Stimulated activated CD4-positive, alpha-beta T cell treated with anti-CD3 and anti-CD28 coated beads, TNF-alpha, amount 100 ng/mL, for 4 hours (primary cell): Measurements from ENCODE around the gene BBC3.
A peak's percentile ranks its signal among the peaks of the same experiment; 100 is the strongest.
"Not testable (repeated sequence)": the region's sequence is repeated elsewhere in the genome, so short reads cannot be mapped to it uniquely, and the experiment has no call there.

Experiments used
- DNase-seq, 3 experiments: peaks; one replicate each; pipeline ENCODE4 v3.0.0-alpha.2; 2020; ENCODE audit warnings: low read depth in 3 of 3

Gene BBC3

GRCh38 chr19:47258434-47258833 lies 27.4 kb upstream of the BBC3 start:
- DNase-seq: no peak

- DNase-seq: no peak
These were observed 26.6 kb upstream of the BBC3 start for GRCh38 chr19:47257411-47258169.

- DNase-seq: peak; percentile 99 to 100 (median 100)
These were observed 25.9 kb upstream of the BBC3 start for GRCh38 chr19:47256693-47257410.

- DNase-seq: peak in 2 of 3 experiments; percentile 83 to 90
These were observed 25.1 kb upstream of the BBC3 start, which contains the start of gene CCDC9 for GRCh38 chr19:47255879-47256692. Gene CCDC9, plus strand, starts transcription at chr19:47256525. Its CDS starts 1,876 bp downstream, at chr19:47258401.

GRCh38 chr19:47253970-47254369 lies 23.0 kb upstream of the BBC3 start:
- DNase-seq: no peak

- DNase-seq: no peak
These were observed 22.5 kb upstream of the BBC3 start for GRCh38 chr19:47253467-47253881.

GRCh38 chr19:47253016-47253415 lies 22.0 kb upstream of the BBC3 start:
- DNase-seq: not testable (repeated sequence)

GRCh38 chr19:47247308-47247990 lies 16.4 kb upstream of the BBC3 start:
- peak in 1 of 3 experiments; percentile 70 for DNase-seq

- peak; percentile 80 to 86 (median 84) for DNase-seq
These were observed 13.0 kb upstream of the BBC3 start for GRCh38 chr19:47243776-47244547.

GRCh38 chr19:47243364-47243775 lies 12.4 kb upstream of the BBC3 start:
- DNase-seq: no peak

GRCh38 chr19:47241919-47242577 lies 11.0 kb upstream of the BBC3 start:
- no peak for DNase-seq

GRCh38 chr19:47240996-47241918 lies 10.3 kb upstream of the BBC3 start:
- DNase-seq: peak in 2 of 3 experiments; percentile 81 to 87

- no peak for DNase-seq
These were observed 9.6 kb upstream of the BBC3 start for GRCh38 chr19:47240556-47240955.

- DNase-seq: no peak
These were observed 8.8 kb upstream of the BBC3 start for GRCh38 chr19:47239610-47240296.

GRCh38 chr19:47239152-47239551 lies 8.2 kb upstream of the BBC3 start:
- no peak for DNase-seq

GRCh38 chr19:47236072-47236675 lies 5.2 kb upstream of the BBC3 start:
- no peak for DNase-seq

GRCh38 chr19:47232422-47233211 lies 1.6 kb upstream of the BBC3 start:
- DNase-seq: no peak
